Naive thymus-derived CD4-positive, alpha-beta T cell (primary cell): Measurements from ENCODE around the gene MPO. TPM values are rescaled to one million over a fixed set of nuclear protein-coding genes. Genes with fewer than 3 reads are reported as not detected.
A peak's percentile ranks its signal among the peaks of the same experiment; 100 is the strongest.

ENCODE experiments used
- ATAC-seq: fragments of 150-1000 bp; cut with Tn5 transposase; 2 replicates; pipeline ENCODE4 v1.10.0; 2021; ENCODE audit warnings: mild to moderate bottlenecking, moderate library complexity
- CTCF ChIA-PET: fragments of 350-600 bp; sonication (Branson Sonifier 250); formaldehyde crosslinking; loops from one replicate; lab custom pipeline; 2021; ENCODE audit warnings: antibody characterized with exemption; lab: Charles Lee
- POLR2A ChIA-PET: fragments of 350-600 bp; sonication (Branson Sonifier 250); formaldehyde crosslinking; loops from one replicate; lab custom pipeline; 2021; ENCODE audit warnings: antibody characterized with exemption, inconsistent platforms; lab: Charles Lee
- DNase-seq, 9 donors: peaks; one replicate each; pipeline versions ENCODE4 v3.0.0 to v3.0.0-alpha.2; 2020 to 2022; ENCODE audit warnings: mixed read lengths in 1 of 9
- H3K27ac ChIP-seq: one replicate; pipeline ENCODE4 v1.7.0; 2013; ENCODE audit warnings: mild to moderate bottlenecking, low read depth, low read length, moderate library complexity
- H3K27me3 ChIP-seq, 2 donors: one replicate each; pipeline ENCODE4 v1.7.0; 2013; ENCODE audit warnings: low read length in 2 of 2, mild to moderate bottlenecking in 2 of 2, moderate library complexity in 2 of 2; ENCODE audit not compliant: control insufficient read depth in 2 of 2, insufficient read depth in 2 of 2
- H3K36me3 ChIP-seq, 3 experiments: 1 replicate in 2 of 3; 2 replicates in 1 of 3; pipeline ENCODE4 v1.7.0; 2013; ENCODE audit warnings: low read length in 3 of 3, mild to moderate bottlenecking in 3 of 3, moderate library complexity in 1 of 3; ENCODE audit not compliant: insufficient read depth in 3 of 3, control insufficient read depth in 2 of 3
- H3K4me1 ChIP-seq, 2 donors: one replicate each; pipeline ENCODE4 v1.7.0; 2013; ENCODE audit warnings: low read length in 2 of 2, mild to moderate bottlenecking in 2 of 2, moderate library complexity in 1 of 2; ENCODE audit not compliant: control insufficient read depth in 2 of 2, insufficient read depth in 2 of 2
- H3K4me3 ChIP-seq: 2 replicates; pipeline ENCODE4 v1.7.0; 2013; ENCODE audit warnings: mild to moderate bottlenecking, low read length
- H3K9me3 ChIP-seq, 3 experiments: 1 replicate in 2 of 3; 2 replicates in 1 of 3; pipeline ENCODE4 v1.7.0; 2013; ENCODE audit warnings: low read length in 3 of 3; ENCODE audit not compliant: control insufficient read depth in 2 of 3
- H3K27ac Mint-ChIP-seq, 9 donors: one replicate each; pipeline ENCODE4 v1.8.0; 2020 to 2022; ENCODE audit warnings: mixed read lengths in 9 of 9, mild to moderate bottlenecking in 8 of 9, moderate library complexity in 5 of 9, inconsistent platforms in 2 of 9
- H3K27me3 Mint-ChIP-seq, 5 donors: one replicate each; pipeline ENCODE4 v1.8.0; 2021 to 2022; ENCODE audit warnings: mixed read lengths in 5 of 5, mild to moderate bottlenecking in 1 of 5
- H3K36me3 Mint-ChIP-seq, 5 donors: one replicate each; pipeline ENCODE4 v1.8.0; 2020 to 2022; ENCODE audit warnings: mixed read lengths in 5 of 5, mild to moderate bottlenecking in 3 of 5, inconsistent platforms in 1 of 5
- H3K4me1 Mint-ChIP-seq, 7 donors: one replicate each; pipeline ENCODE4 v1.8.0; 2020 to 2022; ENCODE audit warnings: mixed read lengths in 7 of 7, mild to moderate bottlenecking in 3 of 7, inconsistent platforms in 1 of 7
- H3K4me3 Mint-ChIP-seq, 10 donors: one replicate each; pipeline ENCODE4 v1.8.0; 2020 to 2022; ENCODE audit warnings: mild to moderate bottlenecking in 10 of 10, mixed read lengths in 10 of 10, moderate library complexity in 6 of 10, inconsistent platforms in 2 of 10
- H3K9me3 Mint-ChIP-seq, 11 donors: one replicate each; pipeline ENCODE4 v1.8.0; 2020 to 2022; ENCODE audit warnings: mixed read lengths in 11 of 11, mild to moderate bottlenecking in 4 of 11, inconsistent platforms in 1 of 11, moderate library complexity in 1 of 11
- intact Hi-C, 2 donors: fragments of 100-400 bp; cut with micrococcal nuclease; formaldehyde crosslinking; loops; one replicate each; pipeline ENCODE4 v1.15.1; 2023
- polyA plus RNA-seq, 2 donors: library from polyadenylated mRNA; unstranded; fragments of 300-500 nt; fragmentation: Illumina TruSeq; gene quantifications; one replicate each; pipeline ENCODE4 v1.2.3, GENCODE V29; 2021
- total RNA-seq, 6 experiments: library from RNA in 5 of 6; stranded (reverse) in 5 of 6; gene quantifications; 1 replicate in 5 of 6; 2 replicates in 1 of 6; pipeline ENCODE4 v1.2.3 and lab custom pipeline; 2021 to 2026

The MPO gene
- total and polyA plus RNA-seq, 7 experiments from 2014 or later = 0.32 to 7.3 TPM; not detected in 5

- DNase-seq = no peak
- Histone ChIP-seq H3K27me3 (peaks cover 0 to 9% of the 10 kb centered on the region in 2 donors), H3K4me1 (no peaks in the 10 kb centered on the region), H3K9me3 (no peaks in the 10 kb centered on the region), H3K27ac (no peak overlapping the region), H3K4me3 (no peak overlapping the region), H3K36me3 (no peaks in the 10 kb centered on the region)
- Mint-ChIP-seq H3K4me1 (peaks cover 0 to 2% (median 0%) of the 10 kb centered on the region in 7 donors), H3K27me3 (peaks cover 61 to 77% (median 67%) of the 10 kb centered on the region in 5 donors), H3K27ac (no peak overlapping the region), H3K4me3 (no peak overlapping the region), H3K36me3 (no peaks in the 10 kb centered on the region), H3K9me3 (no peaks in the 10 kb centered on the region)
- POLR2A ChIA-PET = no interaction called here
- intact Hi-C loops = no loop called here
- CTCF ChIA-PET = no interaction called here
- ATAC-seq = no peak
Observed at GRCh38 chr17:58262149-58262548, 18.6 kb downstream of the MPO start.

- H3K27me3 Mint-ChIP-seq = peaks cover 11 to 68% (median 16%) of the 10 kb centered on the region in 5 donors
- Histone ChIP-seq H3K27ac (no peak overlapping the region), H3K9me3 (no peaks in the 10 kb centered on the region), H3K4me3 (no peak overlapping the region), H3K27me3 (no peaks in the 10 kb centered on the region), H3K4me1 (no peaks in the 10 kb centered on the region), H3K36me3 (no peaks in the 10 kb centered on the region)
- H3K27ac Mint-ChIP-seq = no peak overlapping the region
- ATAC-seq = no peak
- no peaks in the 10 kb centered on the region for H3K9me3 Mint-ChIP-seq
- POLR2A ChIA-PET = no interaction called here
- no peaks in the 10 kb centered on the region for H3K36me3 Mint-ChIP-seq
- DNase-seq = peak in 1 of 9 donors; percentile 3
- intact Hi-C loops = no loop called here
- H3K4me1 Mint-ChIP-seq = peaks cover 0 to 10% (median 5%) of the 10 kb centered on the region in 7 donors
- CTCF ChIA-PET = no interaction called here
- H3K4me3 Mint-ChIP-seq = no peak overlapping the region
Observed at GRCh38 chr17:58254803-58255202, 25.9 kb downstream of the MPO start.

GRCh38 chr17:58253082-58253481 lies 27.7 kb downstream of the MPO start:
- Histone ChIP-seq H3K27me3 (no peaks in the 10 kb centered on the region), H3K27ac (no peak overlapping the region), H3K4me3 (no peak overlapping the region), H3K36me3 (no peaks in the 10 kb centered on the region), H3K4me1 (no peaks in the 10 kb centered on the region), H3K9me3 (no peaks in the 10 kb centered on the region)
- H3K9me3 Mint-ChIP-seq = no peaks in the 10 kb centered on the region
- H3K4me3 Mint-ChIP-seq = no peak overlapping the region
- DNase-seq (no peak), ATAC-seq (no peak)
- peaks cover 4 to 63% (median 15%) of the 10 kb centered on the region in 5 donors for H3K27me3 Mint-ChIP-seq
- no peaks in the 10 kb centered on the region for H3K36me3 Mint-ChIP-seq
- ChIA-PET CTCF (interaction anchor here (1.4 kb wide), 1 partner anchor 14 kb away, joined by 3 read pairs; the partner anchor contains the start of gene LPO), POLR2A (no interaction called here)
- intact Hi-C loops = no loop called here
- H3K4me1 Mint-ChIP-seq = peaks cover 0 to 18% (median 5%) of the 10 kb centered on the region in 7 donors
- H3K27ac Mint-ChIP-seq = no peak overlapping the region

- H3K27ac Mint-ChIP-seq = no peak overlapping the region
- no peaks in the 10 kb centered on the region for H3K9me3 Mint-ChIP-seq
- H3K9me3 ChIP-seq = no peaks in the 10 kb centered on the region
- H3K27me3 ChIP-seq = no peaks in the 10 kb centered on the region
- peaks cover 0 to 25% (median 10%) of the 10 kb centered on the region in 7 donors for H3K4me1 Mint-ChIP-seq
- intact Hi-C loops = no loop called here
- H3K4me3 ChIP-seq = no peak overlapping the region
- DNase-seq (no peak), ATAC-seq (no peak)
- no peaks in the 10 kb centered on the region for H3K36me3 ChIP-seq
- H3K36me3 Mint-ChIP-seq = no peaks in the 10 kb centered on the region
- H3K27ac ChIP-seq = no peak overlapping the region
- no peaks in the 10 kb centered on the region for H3K4me1 ChIP-seq
- ChIA-PET POLR2A (no interaction called here), CTCF (interaction anchor here (0.9 kb wide), 1 partner anchor 52 kb away, joined by 4 read pairs; no protein-coding TSS in a partner anchor)
- H3K4me3 Mint-ChIP-seq = no peak overlapping the region
- H3K27me3 Mint-ChIP-seq = peaks cover 0 to 56% (median 15%) of the 10 kb centered on the region in 5 donors
Observed at GRCh38 chr17:58252141-58252540, 28.6 kb downstream of the MPO start.

- H3K9me3 Mint-ChIP-seq = no peaks in the 10 kb centered on the region
- intact Hi-C loops = no loop called here
- H3K27ac Mint-ChIP-seq = no peak overlapping the region
- Histone ChIP-seq H3K36me3 (no peaks in the 10 kb centered on the region), H3K4me1 (no peaks in the 10 kb centered on the region), H3K4me3 (no peak overlapping the region), H3K27me3 (no peaks in the 10 kb centered on the region), H3K27ac (no peak overlapping the region), H3K9me3 (no peaks in the 10 kb centered on the region)
- peaks cover 0 to 25% (median 10%) of the 10 kb centered on the region in 7 donors for H3K4me1 Mint-ChIP-seq
- DNase-seq (no peak), ATAC-seq (no peak)
- peaks cover 3 to 51% (median 20%) of the 10 kb centered on the region in 5 donors for H3K27me3 Mint-ChIP-seq
- no peaks in the 10 kb centered on the region for H3K36me3 Mint-ChIP-seq
- POLR2A ChIA-PET = interaction anchor here (0.7 to 2.1 kb wide), 4 partner anchors 31 to 101 kb away, joined by 3 to 6 read pairs (median 4); partner anchors contain the start of genes MKS1 and SUPT4H1
- peak overlapping the region in 9 of 10 donors; percentile 16 to 87 (median 62) for H3K4me3 Mint-ChIP-seq
- CTCF ChIA-PET = interaction anchor here (0.6 to 1.8 kb wide), 10 partner anchors 9 to 167 kb away, joined by 3 to 7 read pairs (median 4); partner anchors contain the start of gene RNF43
Observed at GRCh38 chr17:58250344-58251011, 30.3 kb downstream of the MPO start.

GRCh38 chr17:58249270-58250133 lies 31.2 kb downstream of the MPO start:
- Mint-ChIP-seq H3K27me3 (peaks cover 3 to 50% (median 14%) of the 10 kb centered on the region in 5 donors), H3K4me3 (peak overlapping the region; percentile 58 to 87 (median 81)), H3K27ac (no peak overlapping the region), H3K9me3 (no peaks in the 10 kb centered on the region), H3K36me3 (no peaks in the 10 kb centered on the region), H3K4me1 (peaks cover 0 to 21% (median 10%) of the 10 kb centered on the region in 7 donors)
- POLR2A ChIA-PET = interaction anchor here (0.7 to 2.1 kb wide), 4 partner anchors 30 to 102 kb away, joined by 3 to 6 read pairs (median 4); partner anchors contain the start of genes MKS1 and SUPT4H1
- H3K4me3 ChIP-seq = peak overlapping the region; percentile 65
- intact Hi-C loops = loop anchor here (1.0 to 2.0 kb wide), 7 partner anchors 30 to 198 kb away; partner anchors contain the start of genes MKS1 (in 2 of the 2) and RNF43 (in 1 of the 2)
- DNase-seq (peak; percentile 47 to 83 (median 74)), ATAC-seq (peak; percentile 98)
- no peaks in the 10 kb centered on the region for H3K4me1 ChIP-seq
- H3K36me3 ChIP-seq = no peaks in the 10 kb centered on the region
- H3K9me3 ChIP-seq = no peaks in the 10 kb centered on the region
- no peak overlapping the region for H3K27ac ChIP-seq
- CTCF ChIA-PET = interaction anchor here (0.6 to 1.8 kb wide), 13 partner anchors 9 to 197 kb away, joined by 3 to 7 read pairs (median 3); partner anchors contain the start of gene RNF43
- H3K27me3 ChIP-seq = no peaks in the 10 kb centered on the region
